Transverse colon (tissue), 4 donors: ENCODE results near the gene SLC25A19. TPM values are rescaled to one million over a fixed set of nuclear protein-coding genes. Genes with fewer than 3 reads are reported as not detected.
"Not testable (repeated sequence)": the region's sequence is repeated elsewhere in the genome, so short reads cannot be mapped to it uniquely, and the experiment has no call there.

Source experiments
- DNase-seq: peaks from one replicate; pipeline ENCODE4 v3.0.0-alpha.2; 2019
- H3K27ac ChIP-seq, 4 donors: fragments of 200-600 bp; sonication (generic); 2 replicates each; pipeline ENCODE4 v1.5.1; 2016 to 2018; ENCODE audit warnings: inconsistent platforms in 4 of 4
- H3K27me3 ChIP-seq: fragments of 200-600 bp; sonication (generic); 2 replicates; pipeline ENCODE4 v1.5.1; 2017; ENCODE audit warnings: inconsistent platforms
- H3K36me3 ChIP-seq, 4 donors: fragments of 200-600 bp; sonication (generic); 2 replicates each; pipeline ENCODE4 v1.5.1; 2017 to 2019; ENCODE audit warnings: inconsistent platforms in 4 of 4
- H3K4me1 ChIP-seq, 4 donors: fragments of 200-600 bp; sonication (generic); 2 replicates each; pipeline ENCODE4 v1.5.1; 2017 to 2020; ENCODE audit warnings: inconsistent platforms in 4 of 4
- H3K4me3 ChIP-seq, 4 donors: fragments of 200-600 bp; sonication (generic); 1 replicate in 1 of 4; 2 replicates in 3 of 4; pipeline versions ENCODE4 v1.5.1 to v1.6.1; 2017 to 2019; ENCODE audit warnings: inconsistent platforms in 4 of 4
- H3K9me3 ChIP-seq, 2 donors: fragments of 200-600 bp; sonication (generic); 2 replicates each; pipeline ENCODE4 v1.5.1; 2017 to 2019; ENCODE audit warnings: inconsistent platforms in 2 of 2
- EP300 ChIP-seq: sonication (generic); formaldehyde crosslinking; IDR thresholded peaks from one replicate; pipeline ENCODE4 v1.6.1; 2017; ENCODE audit warnings: antibody characterized with exemption, low read depth
- POLR2A ChIP-seq: fragments of 450-650 bp; IDR thresholded peaks from one replicate; pipeline ENCODE4 v1.6.1; 2016; ENCODE audit warnings: antibody characterized with exemption, mild to moderate bottlenecking, moderate library complexity
- POLR2AphosphoS5 ChIP-seq, 3 donors: sonication (generic); formaldehyde crosslinking; IDR thresholded peaks; one replicate each; pipeline ENCODE4 v1.6.1; 2016; ENCODE audit warnings: antibody characterized with exemption in 3 of 3
- WGBS, 2 donors: methylation state at CpG; one replicate each; pipeline ENCODE4 v1.1.5; 2018; ENCODE audit warnings: low coverage in 1 of 2; 5-methylcytosine and 5-hydroxymethylcytosine counted together
- in situ Hi-C, 4 donors: fragments of 200-750 bp; cut with MboI; loops; one replicate each; pipeline versions ENCODE4 v1.15.0 to v1.15.1; 2017; ENCODE audit warnings: low sequenced_read_pairs in 3 of 4, low pct_ligation_motif_present in 1 of 4, low pct_unique_long_range_greater_than_20kb in 1 of 4
- intact Hi-C: fragments of 100-400 bp; cut with DNase I; formaldehyde crosslinking; loops from one replicate; pipeline ENCODE4 v1.15.1; 2023; ENCODE audit warnings: low total_unique reads
- total RNA-seq, 4 donors: library from RNA; depleted of rRNA; stranded (reverse); fragments of >200 nt; gene quantifications; one replicate each; pipeline ENCODE4 v1.1.0, GENCODE V29; 2016
- TF ChIP-seq, protein P1 (sequence below), 5 experiments: fragments of 200-600 bp in 3 of 5; fragments of 450-650 bp in 2 of 5; sonication (generic) in 3 of 5; IDR thresholded peaks; 1 replicate in 2 of 5; 2 replicates in 3 of 5; pipeline ENCODE4 v1.5.1; 2016 to 2017; ENCODE audit warnings: antibody characterized with exemption in 5 of 5, inconsistent platforms in 3 of 5, mild to moderate bottlenecking in 2 of 5, moderate library complexity in 1 of 5

The SLC25A19 gene
- total RNA-seq, 4 donors from 2014 or later = 12.6 to 49.6 (median 20.7) TPM

DNA sequence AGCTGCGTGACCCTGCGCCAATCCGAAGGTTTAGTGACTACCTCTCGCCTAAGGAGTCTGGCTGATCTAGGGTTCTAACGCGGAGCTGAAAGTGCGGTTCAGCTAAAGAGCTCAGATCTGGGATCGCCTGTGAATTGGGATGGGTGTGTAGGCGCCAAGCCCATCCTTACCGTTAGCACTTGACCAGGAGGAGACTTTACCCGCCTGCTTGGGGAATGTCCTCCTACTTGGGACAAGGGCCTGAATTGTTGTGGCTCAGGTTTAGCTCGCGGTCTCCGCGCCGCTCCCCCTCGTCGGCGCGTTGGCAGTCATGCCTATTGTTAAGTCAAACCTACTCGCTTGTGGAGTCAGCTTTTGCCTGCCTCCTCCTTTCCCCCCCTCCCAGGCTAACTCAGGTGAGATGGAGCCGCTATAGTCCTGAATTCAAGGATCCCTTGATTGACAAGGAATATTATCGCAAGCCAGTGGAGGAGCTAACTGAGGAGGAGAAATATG is 27.1 kb downstream of the SLC25A19 start:
- TF ChIP-seq, protein P1, sequence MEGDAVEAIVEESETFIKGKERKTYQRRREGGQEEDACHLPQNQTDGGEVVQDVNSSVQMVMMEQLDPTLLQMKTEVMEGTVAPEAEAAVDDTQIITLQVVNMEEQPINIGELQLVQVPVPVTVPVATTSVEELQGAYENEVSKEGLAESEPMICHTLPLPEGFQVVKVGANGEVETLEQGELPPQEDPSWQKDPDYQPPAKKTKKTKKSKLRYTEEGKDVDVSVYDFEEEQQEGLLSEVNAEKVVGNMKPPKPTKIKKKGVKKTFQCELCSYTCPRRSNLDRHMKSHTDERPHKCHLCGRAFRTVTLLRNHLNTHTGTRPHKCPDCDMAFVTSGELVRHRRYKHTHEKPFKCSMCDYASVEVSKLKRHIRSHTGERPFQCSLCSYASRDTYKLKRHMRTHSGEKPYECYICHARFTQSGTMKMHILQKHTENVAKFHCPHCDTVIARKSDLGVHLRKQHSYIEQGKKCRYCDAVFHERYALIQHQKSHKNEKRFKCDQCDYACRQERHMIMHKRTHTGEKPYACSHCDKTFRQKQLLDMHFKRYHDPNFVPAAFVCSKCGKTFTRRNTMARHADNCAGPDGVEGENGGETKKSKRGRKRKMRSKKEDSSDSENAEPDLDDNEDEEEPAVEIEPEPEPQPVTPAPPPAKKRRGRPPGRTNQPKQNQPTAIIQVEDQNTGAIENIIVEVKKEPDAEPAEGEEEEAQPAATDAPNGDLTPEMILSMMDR (IDR thresholded peaks at IDR 0.05) = no peak
- TF ChIP-seq EP300 (no peak), POLR2AphosphoS5 (IDR thresholded peaks at IDR 0.05) (no peak), POLR2A (no peak)
- H3K27ac ChIP-seq = peak overlapping the region; percentile 89 to 96 (median 92)
- peaks cover 0 to 14% (median 4%) of the 10 kb centered on the region in 4 donors for H3K36me3 ChIP-seq
- no peaks in the 10 kb centered on the region for H3K27me3 ChIP-seq
- DNase-seq = no peak
- peaks cover 12 to 36% (median 27%) of the 10 kb centered on the region in 4 donors for H3K4me1 ChIP-seq
- 1% methylated on average over 23 of the region's 23 CpGs; no CpG with 5 or more reads in 1 of the 2 donors for WGBS, 2 donors
- H3K4me3 ChIP-seq = peak overlapping the region; percentile 68 to 90 (median 84)
- intact Hi-C loops = no loop called here
- in situ Hi-C loops = no loop called here
- H3K9me3 ChIP-seq = no peaks in the 10 kb centered on the region

DNA sequence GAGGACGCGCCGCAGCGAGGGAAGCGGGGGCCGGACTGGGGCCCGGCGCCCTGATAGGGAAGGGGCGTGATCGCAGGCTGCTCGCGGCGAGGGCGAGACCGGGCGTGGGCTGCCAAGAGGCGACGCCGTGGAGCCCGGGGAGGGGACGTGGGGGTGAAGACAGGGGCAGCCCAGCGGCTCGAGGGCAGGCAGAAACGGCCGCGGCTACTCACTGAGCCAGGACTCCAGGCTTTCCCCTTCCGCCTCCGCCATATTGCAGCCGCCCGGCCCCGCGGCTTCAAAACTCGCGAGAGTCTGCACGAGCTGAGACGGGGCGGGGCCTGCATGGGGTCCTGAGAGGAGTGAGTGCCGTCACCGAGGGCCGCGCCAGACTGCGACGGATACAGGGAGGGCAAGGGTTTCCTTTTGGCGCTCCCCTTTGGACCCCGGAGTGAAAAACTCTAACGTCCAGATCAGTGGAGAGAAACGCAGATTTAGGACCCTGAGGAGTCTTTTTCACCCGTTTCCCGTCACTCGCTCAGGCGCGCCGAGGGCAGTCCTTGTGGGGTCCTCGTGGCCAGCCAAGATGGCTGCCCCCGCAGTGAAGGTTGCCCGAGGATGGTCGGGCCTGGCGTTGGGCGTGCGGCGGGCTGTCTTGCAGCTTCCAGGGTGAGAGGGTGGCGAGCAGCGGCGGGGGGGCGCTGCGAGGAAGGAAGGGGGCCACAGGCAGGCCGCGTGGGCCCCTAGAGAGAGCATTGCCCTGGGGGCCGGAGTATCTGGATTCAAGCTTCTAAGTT is 27.7 kb downstream of the SLC25A19 start, which contains the start of the genes GGA3 and MRPS7:
TSS of gene GGA3 (minus strand) at position 271 of the 776 bp plus-strand sequence. CDS start at position 252, 19 bp downstream.
TSS of gene MRPS7 (plus strand) at position 544 of the 776 bp plus-strand sequence. CDS start at position 566, 22 bp downstream.
- peak; percentile 71 for TF ChIP-seq POLR2A
- TF ChIP-seq EP300 = no peak
- TF ChIP-seq POLR2AphosphoS5 (IDR thresholded peaks at IDR 0.05) = peak; percentile 40 to 82 (median 65)
- TF ChIP-seq, protein P1 (IDR thresholded peaks at IDR 0.05) = no peak
- H3K27ac ChIP-seq = peak within 1 kb of the TSS; percentile 89 to 96 (median 92)
- peaks cover 0 to 13% (median 4%) of the 10 kb centered on the region in 4 donors for H3K36me3 ChIP-seq
- peak within 1 kb of the TSS; percentile 68 to 90 (median 84) for H3K4me3 ChIP-seq
- in situ Hi-C loops (no loop called here), intact Hi-C loops (no loop called here)
- no peaks in the 10 kb centered on the region for H3K27me3 ChIP-seq
- H3K9me3 ChIP-seq = no peaks in the 10 kb centered on the region
- DNase-seq = peak; percentile 95
- peaks cover 12 to 36% (median 27%) of the 10 kb centered on the region in 4 donors for H3K4me1 ChIP-seq
- 0% methylated on average over 52 of the region's 69 CpGs; no CpG with 5 or more reads in 1 of the 2 donors for WGBS, 2 donors

DNA sequence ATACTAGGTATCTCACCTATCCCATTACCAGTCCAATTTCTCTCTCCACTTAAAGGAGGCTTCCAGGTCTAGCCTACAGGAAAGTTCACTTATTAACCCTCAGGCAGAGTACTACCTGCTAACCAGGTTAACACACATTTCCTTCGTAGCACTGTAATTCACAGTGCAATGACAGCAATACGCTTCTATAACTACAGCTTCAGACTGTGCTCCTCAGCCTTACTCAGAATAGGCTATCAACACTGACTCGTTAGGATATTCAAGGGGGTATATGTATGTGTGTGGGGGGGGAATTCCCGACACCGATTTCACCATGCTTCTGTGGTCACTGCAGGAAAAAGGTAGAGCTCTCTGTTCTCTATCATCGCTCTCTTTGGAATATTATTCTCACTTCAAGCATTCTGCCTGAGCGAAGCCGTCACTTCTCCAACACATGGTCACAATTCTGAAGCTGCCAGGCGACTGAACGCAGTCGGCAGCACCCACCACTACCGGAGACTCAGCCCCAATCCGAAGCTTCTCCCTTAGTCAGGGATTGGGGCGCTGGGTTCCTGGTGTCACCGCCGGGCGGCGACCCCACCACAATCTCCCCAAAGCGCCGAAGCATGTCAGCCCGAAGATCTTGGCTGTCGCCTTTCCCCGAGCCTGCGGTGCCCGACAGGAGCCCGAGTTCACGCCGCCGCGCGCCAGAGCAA is 28.4 kb downstream of the SLC25A19 start:
- no peak for DNase-seq
- H3K36me3 ChIP-seq = peaks cover 0 to 6% (median 2%) of the 10 kb centered on the region in 4 donors
- in situ Hi-C loops = no loop called here
- TF ChIP-seq EP300 = no peak
- TF ChIP-seq, protein P1 (IDR thresholded peaks at IDR 0.05) = peak in 3 of 5 experiments; percentile 12 to 20 (median 13)
- H3K27ac ChIP-seq = peak overlapping the region; percentile 89 to 96 (median 92)
- peaks cover 12 to 36% (median 27%) of the 10 kb centered on the region in 4 donors for H3K4me1 ChIP-seq
- no peaks in the 10 kb centered on the region for H3K27me3 ChIP-seq
- 0 to 1% methylated on average over 5 to 28 of the region's 31 CpGs for WGBS, 2 donors
- no peaks in the 10 kb centered on the region for H3K9me3 ChIP-seq
- intact Hi-C loops = no loop called here
- H3K4me3 ChIP-seq = peak overlapping the region; percentile 68 to 90 (median 84)

DNA sequence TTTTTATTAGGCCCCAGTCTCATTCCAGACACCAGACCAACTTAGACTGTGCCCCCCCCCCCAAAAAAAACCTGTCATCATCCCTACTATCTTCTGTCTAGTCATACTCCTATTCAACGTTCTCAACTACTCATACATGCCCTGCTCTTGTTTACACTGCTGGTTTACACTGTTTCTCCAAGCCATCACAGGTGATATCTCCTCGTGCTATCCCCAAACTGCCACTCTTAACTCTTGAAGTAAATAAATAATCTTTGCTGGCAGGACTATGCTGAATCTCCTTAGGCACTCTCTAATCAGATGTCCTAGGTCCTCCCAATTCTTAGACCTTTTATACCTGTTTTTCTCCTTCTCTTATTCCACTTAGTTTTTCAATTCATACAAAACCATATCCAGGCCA is 32.0 kb downstream of the SLC25A19 start:
- H3K4me1 ChIP-seq = peaks cover 8 to 29% (median 19%) of the 10 kb centered on the region in 4 donors
- H3K9me3 ChIP-seq, H3K36me3 ChIP-seq, DNase-seq, H3K27ac ChIP-seq, in situ Hi-C loops, H3K27me3 ChIP-seq, H3K4me3 ChIP-seq, intact Hi-C loops: not testable (repeated sequence)
- WGBS, 2 donors = 23% methylated on average over 2 of the region's 2 CpGs; no CpG with 5 or more reads in 1 of the 2 donors

DNA sequence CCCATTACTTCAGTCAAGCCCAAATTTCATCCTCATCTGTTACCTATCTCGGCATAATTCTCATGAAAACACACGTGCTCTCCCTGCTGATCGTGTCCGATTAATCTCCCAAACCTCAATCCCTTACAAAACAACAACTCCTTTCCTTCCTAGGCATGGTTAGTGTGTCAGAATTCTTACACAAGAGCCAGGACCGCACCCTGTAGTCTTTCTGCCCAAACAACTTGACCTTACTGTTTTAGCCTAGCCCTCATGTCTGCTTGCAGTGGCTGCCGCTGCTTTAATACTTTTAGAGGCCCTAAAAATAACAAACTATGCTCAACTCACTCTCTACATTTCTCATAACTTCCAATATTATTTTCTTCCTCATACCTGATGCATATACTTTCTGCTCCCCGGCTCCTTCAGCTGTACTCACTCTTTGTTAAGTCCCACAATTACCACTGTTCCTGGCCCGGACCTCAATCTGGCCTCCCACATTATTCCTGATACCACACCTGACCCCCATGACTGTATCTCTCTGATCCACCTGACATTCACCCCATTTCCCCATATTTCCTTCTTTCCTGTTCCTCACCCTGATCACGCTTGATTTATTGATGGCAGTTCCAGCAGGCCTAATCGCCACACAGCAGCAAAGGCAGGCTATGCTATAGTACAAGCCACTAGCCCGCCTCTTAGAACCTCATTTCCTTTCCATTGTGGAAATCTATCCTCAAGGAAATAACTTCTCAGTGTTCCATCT is 33.1 kb downstream of the SLC25A19 start:
- intact Hi-C loops, H3K27me3 ChIP-seq, DNase-seq, H3K27ac ChIP-seq, in situ Hi-C loops, H3K36me3 ChIP-seq, H3K4me3 ChIP-seq, H3K9me3 ChIP-seq: not testable (repeated sequence)
- H3K4me1 ChIP-seq = peaks cover 8 to 29% (median 17%) of the 10 kb centered on the region in 4 donors
- 70 to 81% methylated on average over 6 to 11 of the region's 11 CpGs for WGBS, 2 donors
